BLaER1 (cell line): ENCODE data around the gene SLBP.

Experiments
- H3K27ac ChIP-seq: shearing (Covaris generic); formaldehyde crosslinking; 2 replicates; pipeline ENCODE4 v1.8.1; 2022
- H3K27me3 ChIP-seq: shearing (Covaris generic); formaldehyde crosslinking; 2 replicates; pipeline ENCODE4 v1.8.1; 2022
- H3K36me3 ChIP-seq: shearing (Covaris generic); formaldehyde crosslinking; 2 replicates; pipeline ENCODE4 v1.8.1; 2022
- H3K4me1 ChIP-seq: shearing (Covaris generic); formaldehyde crosslinking; 2 replicates; pipeline ENCODE4 v1.8.1; 2022
- H3K4me2 ChIP-seq: shearing (Covaris generic); formaldehyde crosslinking; 2 replicates; pipeline ENCODE4 v1.8.1; 2022
- H3K4me3 ChIP-seq: shearing (Covaris generic); formaldehyde crosslinking; 2 replicates; pipeline ENCODE4 v1.8.1; 2022
- H3K9ac ChIP-seq: shearing (Covaris generic); formaldehyde crosslinking; 2 replicates; pipeline ENCODE4 v1.8.1; 2022
- H3K9me3 ChIP-seq: shearing (Covaris generic); formaldehyde crosslinking; 2 replicates; pipeline ENCODE4 v1.8.1; 2022
- H4K20me1 ChIP-seq: shearing (Covaris generic); formaldehyde crosslinking; 2 replicates; pipeline ENCODE4 v1.8.1; 2022
- Cebpa-rat ChIP-seq: shearing (Covaris generic); IDR thresholded peaks from 2 replicates; pipeline ENCODE4 v1.8.1; 2022

Gene SLBP

DNA sequence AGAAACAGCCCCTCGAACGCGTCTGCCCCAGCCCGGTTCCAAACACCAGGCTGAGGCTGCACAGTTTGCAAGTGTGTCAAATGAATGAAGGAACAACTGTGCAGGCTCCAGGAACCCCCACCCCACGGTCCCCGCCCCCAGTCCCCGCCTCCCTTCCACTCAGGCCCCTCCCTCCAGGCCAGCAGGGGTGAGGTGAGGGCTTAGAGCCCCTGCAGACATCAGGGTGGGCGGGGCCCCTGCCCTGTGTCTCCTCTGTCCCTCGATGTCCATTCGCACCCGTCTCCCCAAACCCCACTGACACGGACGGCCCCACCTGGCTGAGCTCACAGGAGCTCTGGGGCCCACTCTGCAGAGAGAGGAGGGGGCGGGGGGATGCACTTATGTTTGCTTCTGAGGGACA is 37.7 kb upstream of the SLBP start:
- no peak overlapping the region for H3K27ac ChIP-seq
- TF ChIP-seq Cebpa-rat = no peak
- no peak overlapping the region for H3K4me2 ChIP-seq
- H3K4me1 ChIP-seq = peaks cover 73% of the 10 kb centered on the region
- no peak overlapping the region for H3K4me3 ChIP-seq
- H3K9me3 ChIP-seq = no peaks in the 10 kb centered on the region
- no peaks in the 10 kb centered on the region for H3K27me3 ChIP-seq
- H3K9ac ChIP-seq = no peak overlapping the region
- H3K36me3 ChIP-seq = peaks cover 11% of the 10 kb centered on the region
- peaks cover 24% of the 10 kb centered on the region; the same call in 1 of the 2 replicates for H4K20me1 ChIP-seq

DNA sequence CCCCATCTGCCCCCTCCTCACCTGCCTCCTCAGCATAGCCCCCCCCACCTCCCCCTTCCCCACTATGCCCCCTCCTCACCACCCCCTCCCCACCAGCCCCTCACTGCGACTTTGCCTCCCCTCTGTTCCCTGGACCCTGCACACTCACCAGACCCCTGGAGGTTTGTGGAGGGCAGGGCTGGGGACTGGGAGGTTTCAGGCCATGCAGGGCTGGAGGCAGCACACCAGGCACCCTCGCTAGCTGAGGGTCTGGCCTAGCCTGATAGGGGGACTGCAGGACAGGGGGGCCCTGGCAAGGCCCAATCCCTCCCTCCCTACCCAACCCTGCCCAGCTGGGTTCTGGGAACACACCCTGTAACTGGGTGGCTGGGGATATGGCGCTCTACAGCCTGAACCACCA is 37.3 kb upstream of the SLBP start:
- Histone ChIP-seq H4K20me1 (peaks cover 28% of the 10 kb centered on the region; the same call in 1 of the 2 replicates), H3K9me3 (no peaks in the 10 kb centered on the region), H3K4me1 (peaks cover 68% of the 10 kb centered on the region), H3K4me3 (no peak overlapping the region), H3K36me3 (peaks cover 16% of the 10 kb centered on the region), H3K9ac (no peak overlapping the region), H3K27me3 (no peaks in the 10 kb centered on the region), H3K27ac (no peak overlapping the region), H3K4me2 (no peak overlapping the region)
- TF ChIP-seq Cebpa-rat = no peak

DNA sequence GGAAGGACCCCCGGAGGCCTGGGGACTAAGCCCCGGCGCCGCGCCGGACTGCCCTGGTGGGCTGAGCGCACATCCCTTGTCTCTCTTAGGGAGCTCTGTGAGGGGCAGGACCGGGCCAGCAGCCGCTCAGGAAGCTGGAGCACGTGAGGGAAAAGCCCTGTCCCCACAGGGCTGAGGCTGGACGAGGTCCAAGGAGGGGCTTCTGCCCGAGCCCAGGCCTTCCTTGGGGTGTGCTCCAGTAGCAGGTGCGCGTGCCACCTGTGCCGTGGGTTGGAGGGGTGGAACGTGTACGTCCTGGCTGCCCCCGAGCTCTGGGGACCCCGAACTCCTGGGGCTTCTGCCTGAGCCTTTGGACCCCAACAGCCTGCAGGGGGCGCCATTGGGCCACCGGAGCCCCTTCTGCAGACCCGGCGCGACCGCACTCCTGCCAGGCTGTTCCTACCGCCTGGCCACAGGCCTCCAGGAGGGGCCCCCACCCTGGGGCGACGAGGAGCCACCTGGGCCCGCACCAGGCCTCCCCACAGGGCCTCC is 36.4 kb upstream of the SLBP start:
- Histone ChIP-seq H3K27ac (no peak overlapping the region), H3K4me2 (peak overlapping the region; percentile 54), H4K20me1 (peaks cover 34% of the 10 kb centered on the region; the same call in 1 of the 2 replicates), H3K9ac (no peak overlapping the region), H3K4me3 (no peak overlapping the region), H3K36me3 (peaks cover 24% of the 10 kb centered on the region), H3K4me1 (peaks cover 66% of the 10 kb centered on the region), H3K27me3 (no peaks in the 10 kb centered on the region), H3K9me3 (no peaks in the 10 kb centered on the region)
- no peak for TF ChIP-seq Cebpa-rat

DNA sequence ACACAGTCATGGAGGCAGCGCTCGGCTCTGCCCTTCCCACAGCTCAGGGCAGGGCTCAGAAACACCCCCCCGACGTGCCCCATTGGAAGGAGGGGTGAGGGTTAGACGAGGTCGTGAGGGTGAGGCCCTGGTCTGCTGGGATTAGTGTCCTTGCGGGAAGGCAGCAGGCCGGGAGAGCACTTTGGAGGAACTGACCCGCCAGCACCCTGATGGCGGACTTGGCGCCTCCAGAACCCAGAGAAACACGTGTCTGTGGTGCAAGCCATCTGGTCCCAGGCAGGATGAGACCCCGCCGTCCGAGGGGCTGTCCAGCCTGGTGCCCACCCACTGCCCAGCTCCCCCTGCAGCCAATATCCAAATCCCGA is 35.5 kb upstream of the SLBP start:
- peaks cover 34% of the 10 kb centered on the region for H3K36me3 ChIP-seq
- H3K27me3 ChIP-seq = no peaks in the 10 kb centered on the region
- no peak overlapping the region for H3K27ac ChIP-seq
- no peak overlapping the region for H3K9ac ChIP-seq
- peaks cover 34% of the 10 kb centered on the region; the same call in 1 of the 2 replicates for H4K20me1 ChIP-seq
- no peak for TF ChIP-seq Cebpa-rat
- H3K4me1 ChIP-seq = peaks cover 56% of the 10 kb centered on the region
- H3K9me3 ChIP-seq = no peaks in the 10 kb centered on the region
- H3K4me2 ChIP-seq = no peak overlapping the region
- no peak overlapping the region for H3K4me3 ChIP-seq

DNA sequence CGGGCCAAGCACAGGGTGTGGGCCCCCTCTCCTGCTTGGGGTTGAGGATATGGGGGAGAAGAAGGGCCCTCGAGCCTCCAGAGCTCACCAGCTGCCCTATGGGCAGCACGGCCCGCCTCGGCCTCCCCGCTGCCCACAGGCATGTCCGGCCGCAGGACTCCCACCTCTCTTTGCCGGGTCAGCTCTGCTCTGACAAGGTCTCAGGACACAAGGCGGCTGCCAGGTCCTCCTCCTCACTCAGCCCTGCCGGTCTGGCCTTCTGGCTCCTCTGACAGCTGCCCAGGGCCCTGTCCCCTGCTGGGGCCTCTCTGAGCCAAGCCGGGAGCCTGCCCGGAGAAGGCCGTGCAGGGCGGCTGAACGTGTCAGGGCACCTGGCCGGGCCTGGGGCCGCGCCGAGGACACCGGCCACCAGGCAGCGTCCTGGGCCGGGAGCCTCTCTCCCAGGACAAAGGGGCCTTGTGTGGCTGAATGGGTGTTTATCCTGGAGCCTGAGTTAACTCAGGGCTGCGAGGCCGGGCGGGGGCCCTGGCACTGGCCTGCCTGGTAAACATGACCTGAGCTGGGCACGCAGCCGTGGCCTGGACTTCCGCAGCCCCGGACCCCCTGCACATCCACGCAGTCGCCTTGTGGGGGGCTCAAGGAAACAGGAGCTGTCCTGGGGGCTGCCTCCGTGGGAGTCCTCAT is 34.9 kb upstream of the SLBP start:
- Histone ChIP-seq H3K27ac (no peak overlapping the region), H3K4me1 (peaks cover 55% of the 10 kb centered on the region), H3K9ac (no peak overlapping the region), H3K4me2 (no peak overlapping the region), H3K27me3 (no peaks in the 10 kb centered on the region), H3K9me3 (no peaks in the 10 kb centered on the region), H4K20me1 (peaks cover 37% of the 10 kb centered on the region; the same call in 1 of the 2 replicates), H3K4me3 (no peak overlapping the region), H3K36me3 (peaks cover 39% of the 10 kb centered on the region)
- TF ChIP-seq Cebpa-rat = no peak

GRCh38 chr4:1746265-1746691 is 34.2 kb upstream of the SLBP start:
- Histone ChIP-seq H4K20me1 (peaks cover 45% of the 10 kb centered on the region), H3K36me3 (peaks cover 47% of the 10 kb centered on the region), H3K4me1 (peaks cover 55% of the 10 kb centered on the region), H3K9me3 (no peaks in the 10 kb centered on the region), H3K27ac (no peak overlapping the region), H3K4me2 (no peak overlapping the region), H3K27me3 (no peaks in the 10 kb centered on the region), H3K9ac (no peak overlapping the region), H3K4me3 (no peak overlapping the region)
- TF ChIP-seq Cebpa-rat = no peak

DNA sequence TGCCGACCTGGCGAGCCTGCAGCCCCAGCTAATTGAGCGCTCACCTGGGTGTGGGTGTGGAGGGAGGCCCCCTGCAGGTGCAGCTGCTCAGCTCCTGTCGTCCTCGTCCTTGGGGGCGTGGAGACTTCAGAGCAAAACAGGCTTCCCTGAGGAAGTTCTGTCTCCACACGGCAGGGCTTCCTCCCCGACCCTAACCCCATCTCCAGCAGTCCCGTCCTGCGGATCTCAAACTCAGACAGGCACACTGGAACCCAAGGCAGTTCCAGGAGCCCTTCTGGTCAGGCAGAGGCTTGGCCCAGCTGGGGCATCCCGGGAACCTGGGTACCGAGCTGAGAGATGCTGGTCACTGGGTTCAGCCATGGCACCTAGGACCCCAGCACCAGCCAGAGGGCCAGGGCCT is 33.6 kb upstream of the SLBP start:
- peaks cover 53% of the 10 kb centered on the region for H3K36me3 ChIP-seq
- TF ChIP-seq Cebpa-rat = no peak
- H3K4me1 ChIP-seq = peaks cover 55% of the 10 kb centered on the region
- no peak overlapping the region for H3K9ac ChIP-seq
- H4K20me1 ChIP-seq = peaks cover 51% of the 10 kb centered on the region
- H3K27me3 ChIP-seq = no peaks in the 10 kb centered on the region
- no peaks in the 10 kb centered on the region for H3K9me3 ChIP-seq
- no peak overlapping the region for H3K4me2 ChIP-seq
- H3K27ac ChIP-seq = no peak overlapping the region
- no peak overlapping the region for H3K4me3 ChIP-seq

DNA sequence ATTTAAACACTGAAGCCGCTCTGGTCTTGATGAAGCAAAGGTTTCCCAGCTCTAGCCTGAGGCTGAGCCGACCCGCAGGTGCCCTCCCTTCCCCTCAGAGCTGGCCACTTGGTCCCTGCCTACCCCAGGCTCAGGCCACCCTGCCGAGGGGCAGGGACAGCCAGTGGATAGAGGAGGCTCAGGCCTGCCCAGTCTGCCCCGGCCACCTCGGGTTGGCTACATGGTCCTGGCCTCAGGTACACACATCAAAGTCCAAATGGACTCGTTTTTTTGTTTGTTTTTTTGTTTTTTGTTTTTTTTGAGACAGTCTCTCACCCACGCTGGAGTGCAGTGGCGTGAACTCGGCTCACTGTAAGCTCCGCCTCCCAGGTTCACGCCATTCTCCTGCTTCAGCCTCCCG is 33.0 kb upstream of the SLBP start:
- no peak overlapping the region for H3K4me3 ChIP-seq
- H3K36me3 ChIP-seq = peaks cover 58% of the 10 kb centered on the region
- H3K9me3 ChIP-seq = no peaks in the 10 kb centered on the region
- TF ChIP-seq Cebpa-rat = no peak
- no peaks in the 10 kb centered on the region for H3K27me3 ChIP-seq
- H4K20me1 ChIP-seq = peaks cover 56% of the 10 kb centered on the region
- no peak overlapping the region for H3K4me2 ChIP-seq
- H3K4me1 ChIP-seq = peaks cover 55% of the 10 kb centered on the region
- no peak overlapping the region for H3K9ac ChIP-seq
- no peak overlapping the region for H3K27ac ChIP-seq

- H3K4me2 ChIP-seq = no peak overlapping the region
- H3K27me3 ChIP-seq = no peaks in the 10 kb centered on the region
- H3K4me1 ChIP-seq = peaks cover 58% of the 10 kb centered on the region
- TF ChIP-seq Cebpa-rat = no peak
- 0 out of 2 replicates have a peak overlapping the region, but pooled peaks have one; percentile 46 for H3K27ac ChIP-seq
- H4K20me1 ChIP-seq = peaks cover 60% of the 10 kb centered on the region
- no peak overlapping the region for H3K9ac ChIP-seq
- no peaks in the 10 kb centered on the region for H3K9me3 ChIP-seq
- H3K4me3 ChIP-seq = no peak overlapping the region
- peaks cover 62% of the 10 kb centered on the region for H3K36me3 ChIP-seq
These were observed 32.4 kb upstream of the SLBP start for GRCh38 chr4:1744552-1744951.

DNA sequence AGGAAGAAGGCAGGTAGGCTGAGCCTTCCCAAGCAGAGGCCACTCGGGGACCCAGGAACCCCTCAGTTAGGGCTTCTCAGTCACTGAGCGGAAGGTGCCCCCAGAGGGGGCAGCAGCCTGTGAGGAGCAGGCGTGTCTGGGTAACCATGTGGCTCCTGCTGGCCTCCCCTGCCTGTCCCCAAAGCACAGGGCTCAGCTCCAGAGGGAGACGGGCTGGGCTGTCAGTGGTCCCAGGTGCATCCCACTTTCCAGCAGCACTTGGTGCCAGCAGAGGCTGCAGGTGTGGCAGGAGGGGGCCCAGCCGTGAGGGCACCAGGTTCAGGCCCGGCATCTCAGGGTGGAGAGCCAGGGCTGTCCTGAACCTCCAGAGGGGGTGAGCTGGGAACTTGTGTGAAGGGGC is 31.9 kb upstream of the SLBP start:
- Histone ChIP-seq H3K4me2 (no peak overlapping the region), H4K20me1 (peaks cover 60% of the 10 kb centered on the region), H3K4me3 (no peak overlapping the region), H3K36me3 (peaks cover 68% of the 10 kb centered on the region), H3K9ac (peak overlapping the region; percentile 45; the same call in 1 of the 2 replicates), H3K4me1 (peaks cover 64% of the 10 kb centered on the region), H3K27ac (peak overlapping the region; percentile 46; the same call in 1 of the 2 replicates), H3K9me3 (peaks cover under 1% of the 10 kb centered on the region; the same call in 1 of the 2 replicates), H3K27me3 (no peaks in the 10 kb centered on the region)
- TF ChIP-seq Cebpa-rat = no peak
